PC-9 (cell line): ENCODE data around the gene CD247. TPM values are rescaled to one million over a fixed set of nuclear protein-coding genes. Genes with fewer than 3 reads are reported as not detected.

Experiments
- BruUV-seq: library from RNA; stranded (reverse); fragments of 400-500 nt; replicated peaks from 2 replicates; lab custom pipeline; 2021; lab: Mats Ljungman, UMichigan
- CTCF ChIA-PET: fragments of 300-600 bp; sonication (Branson Sonifier 250); formaldehyde crosslinking; loops from one replicate; lab custom pipeline; 2022; ENCODE audit warnings: antibody characterized with exemption; lab: Charles Lee
- POLR2A ChIA-PET: fragments of 300-600 bp; sonication (Branson Sonifier 250); formaldehyde crosslinking; loops from one replicate; lab custom pipeline; 2022; ENCODE audit warnings: antibody characterized with exemption; ENCODE audit not compliant: unreplicated experiment; lab: Charles Lee
- DNase-seq, 2 experiments: peaks; one replicate each; pipeline versions ENCODE4 v3.0.0 to v3.0.0-alpha.2; 2015 to 2022; ENCODE audit warnings: mixed read lengths in 1 of 2
- H2AFZ ChIP-seq: fragments of 200-600 bp; sonication (generic); 2 replicates; pipeline ENCODE4 v1.8.1; 2017; ENCODE audit warnings: antibody characterized with exemption
- H3F3A ChIP-seq: fragments of 200-600 bp; sonication (generic); 2 replicates; pipeline ENCODE4 v1.8.1; 2017; ENCODE audit warnings: antibody characterized with exemption, mild to moderate bottlenecking, low read depth; ENCODE audit not compliant: insufficient read depth
- H3K27ac ChIP-seq: fragments of 200-600 bp; sonication (generic); 2 replicates; pipeline ENCODE4 v1.6.1; 2016; ENCODE audit warnings: mixed run types
- H3K27me3 ChIP-seq: fragments of 200-600 bp; sonication (generic); 2 replicates; pipeline ENCODE4 v1.6.1; 2016; ENCODE audit warnings: low read depth, mixed run types; ENCODE audit not compliant: insufficient read depth
- H3K36me3 ChIP-seq: fragments of 200-600 bp; sonication (generic); 2 replicates; pipeline ENCODE4 v1.6.1; 2016; ENCODE audit warnings: low read depth, mixed run types
- H3K4me1 ChIP-seq: fragments of 200-600 bp; sonication (generic); replicated peaks from 2 replicates; pipeline ENCODE4 v1.6.1; 2016; ENCODE audit warnings: mixed run types; ENCODE audit not compliant: insufficient read depth
- H3K4me2 ChIP-seq: fragments of 200-600 bp; sonication (generic); 2 replicates; pipeline ENCODE4 v1.6.1; 2017; ENCODE audit warnings: mixed run types
- H3K4me3 ChIP-seq: fragments of 200-600 bp; sonication (generic); 2 replicates; pipeline ENCODE4 v1.6.1; 2016; ENCODE audit warnings: mixed run types
- H3K79me2 ChIP-seq: fragments of 200-600 bp; sonication (generic); 2 replicates; pipeline ENCODE4 v1.6.1; 2017; ENCODE audit warnings: low read depth, mixed run types
- H3K9me2 ChIP-seq: fragments of 200-600 bp; sonication (generic); 2 replicates; pipeline ENCODE4 v1.8.1; 2017; ENCODE audit warnings: mild to moderate bottlenecking; ENCODE audit not compliant: insufficient read depth
- H3K9me3 ChIP-seq: fragments of 200-600 bp; sonication (generic); 2 replicates; pipeline ENCODE4 v1.8.1; 2016; ENCODE audit warnings: low read depth; ENCODE audit not compliant: insufficient read depth
- H4K20me1 ChIP-seq: fragments of 200-600 bp; sonication (generic); 2 replicates; pipeline ENCODE4 v1.8.1; 2017; ENCODE audit not compliant: insufficient read depth
- EZH2 ChIP-seq: fragments of 200-600 bp; sonication (generic); IDR thresholded peaks from 2 replicates; pipeline ENCODE4 v1.8.0; 2017; ENCODE audit warnings: antibody characterized with exemption, low read depth
- intact Hi-C: fragments of 100-400 bp; cut with micrococcal nuclease; formaldehyde crosslinking; loops from one replicate; pipeline ENCODE4 v1.10.0; 2022; ENCODE audit not compliant: unreplicated experiment
- total RNA-seq: library from RNA; stranded (reverse); gene quantifications from 2 replicates; pipeline ENCODE4 v1.2.3, GENCODE V29; 2021
- TF ChIP-seq, protein P1 (sequence below): fragments of 200-600 bp; sonication (generic); conservative IDR thresholded peaks from 2 replicates; pipeline ENCODE4 v1.6.1; 2017; ENCODE audit warnings: mixed run types, antibody characterized with exemption, mild to moderate bottlenecking, moderate library complexity

The CD247 gene
- total RNA-seq, 1 experiment from 2014 or later, result not detected

DNA sequence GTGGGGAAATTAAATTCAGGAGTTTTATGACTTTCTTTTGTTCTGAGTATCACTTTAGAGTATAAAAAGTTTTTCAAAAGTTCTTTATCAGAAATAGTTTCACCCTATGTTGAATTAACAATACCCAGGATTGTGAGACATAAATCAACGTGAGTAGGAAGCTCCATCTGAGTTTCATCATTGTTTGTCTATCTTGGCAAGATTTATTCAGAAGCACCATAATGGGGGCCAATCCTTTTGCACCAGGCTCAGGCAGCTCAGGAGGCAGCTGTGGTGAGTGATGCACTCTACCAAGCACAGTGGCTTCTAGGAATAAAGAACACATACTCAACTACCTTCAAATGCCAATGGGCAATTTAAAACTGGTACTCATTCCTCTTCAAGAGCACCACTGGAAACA, 23.3 kb upstream of the CD247 start:
- CTCF ChIA-PET, result no interaction called here
- no peak overlapping the region for H3K4me3 ChIP-seq
- no peaks in the 10 kb centered on the region for H3K36me3 ChIP-seq
- no peaks in the 10 kb centered on the region; the same call in 1 of the 2 replicates for H3F3A ChIP-seq
- no peaks in the 10 kb centered on the region for H3K79me2 ChIP-seq
- POLR2A ChIA-PET, result no interaction called here
- no peak overlapping the region for H3K4me2 ChIP-seq
- H4K20me1 ChIP-seq, result no peaks in the 10 kb centered on the region
- H3K27ac ChIP-seq, result no peak overlapping the region
- intact Hi-C loops, result no loop called here
- DNase-seq, result no peak
- no peaks in the 10 kb centered on the region for H3K27me3 ChIP-seq
- H2AFZ ChIP-seq, result no peak overlapping the region
- peaks cover 9% of the 10 kb centered on the region for H3K4me1 ChIP-seq
- H3K9me2 ChIP-seq, result no peaks in the 10 kb centered on the region
- no TSS peak for BruUV-seq
- TF ChIP-seq, protein P1, sequence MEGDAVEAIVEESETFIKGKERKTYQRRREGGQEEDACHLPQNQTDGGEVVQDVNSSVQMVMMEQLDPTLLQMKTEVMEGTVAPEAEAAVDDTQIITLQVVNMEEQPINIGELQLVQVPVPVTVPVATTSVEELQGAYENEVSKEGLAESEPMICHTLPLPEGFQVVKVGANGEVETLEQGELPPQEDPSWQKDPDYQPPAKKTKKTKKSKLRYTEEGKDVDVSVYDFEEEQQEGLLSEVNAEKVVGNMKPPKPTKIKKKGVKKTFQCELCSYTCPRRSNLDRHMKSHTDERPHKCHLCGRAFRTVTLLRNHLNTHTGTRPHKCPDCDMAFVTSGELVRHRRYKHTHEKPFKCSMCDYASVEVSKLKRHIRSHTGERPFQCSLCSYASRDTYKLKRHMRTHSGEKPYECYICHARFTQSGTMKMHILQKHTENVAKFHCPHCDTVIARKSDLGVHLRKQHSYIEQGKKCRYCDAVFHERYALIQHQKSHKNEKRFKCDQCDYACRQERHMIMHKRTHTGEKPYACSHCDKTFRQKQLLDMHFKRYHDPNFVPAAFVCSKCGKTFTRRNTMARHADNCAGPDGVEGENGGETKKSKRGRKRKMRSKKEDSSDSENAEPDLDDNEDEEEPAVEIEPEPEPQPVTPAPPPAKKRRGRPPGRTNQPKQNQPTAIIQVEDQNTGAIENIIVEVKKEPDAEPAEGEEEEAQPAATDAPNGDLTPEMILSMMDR, result no peak
- TF ChIP-seq EZH2, result no peak
- no peaks in the 10 kb centered on the region for H3K9me3 ChIP-seq

DNA sequence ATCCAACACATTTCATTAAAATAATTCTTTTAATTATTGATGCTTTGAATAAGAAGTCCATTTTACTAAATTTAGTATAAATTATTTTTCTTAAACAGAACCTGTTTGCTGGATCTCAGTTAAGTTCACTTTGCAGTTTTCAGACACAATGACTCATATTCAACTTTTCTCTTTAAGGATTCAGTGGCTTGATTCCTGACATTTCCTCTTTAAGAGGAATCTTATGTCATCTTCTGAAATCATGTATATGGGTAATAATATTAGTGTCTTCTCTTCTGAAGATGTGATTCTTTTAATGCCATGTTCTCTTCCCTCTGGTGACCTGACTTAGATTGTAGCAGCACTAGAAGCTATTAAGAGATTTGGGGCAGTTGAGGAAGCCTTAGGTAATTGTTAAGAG, 22.7 kb upstream of the CD247 start:
- BruUV-seq, result no TSS peak
- DNase-seq, result no peak
- no peaks in the 10 kb centered on the region for H3K9me3 ChIP-seq
- peaks cover 9% of the 10 kb centered on the region for H3K4me1 ChIP-seq
- H3K79me2 ChIP-seq, result no peaks in the 10 kb centered on the region
- TF ChIP-seq, protein P1, result no peak
- no peak for TF ChIP-seq EZH2
- ChIA-PET CTCF (interaction anchor here (0.7 kb wide), 1 partner anchor 8 kb away, joined by 3 read pairs; no protein-coding TSS in a partner anchor), POLR2A (no interaction called here)
- no peaks in the 10 kb centered on the region for H3K27me3 ChIP-seq
- intact Hi-C loops, result no loop called here
- no peaks in the 10 kb centered on the region; the same call in 1 of the 2 replicates for H3F3A ChIP-seq
- H3K4me3 ChIP-seq, result no peak overlapping the region
- H3K27ac ChIP-seq, result no peak overlapping the region
- no peak overlapping the region for H2AFZ ChIP-seq
- H3K4me2 ChIP-seq, result no peak overlapping the region
- no peaks in the 10 kb centered on the region for H4K20me1 ChIP-seq
- H3K9me2 ChIP-seq, result no peaks in the 10 kb centered on the region
- H3K36me3 ChIP-seq, result no peaks in the 10 kb centered on the region

DNA sequence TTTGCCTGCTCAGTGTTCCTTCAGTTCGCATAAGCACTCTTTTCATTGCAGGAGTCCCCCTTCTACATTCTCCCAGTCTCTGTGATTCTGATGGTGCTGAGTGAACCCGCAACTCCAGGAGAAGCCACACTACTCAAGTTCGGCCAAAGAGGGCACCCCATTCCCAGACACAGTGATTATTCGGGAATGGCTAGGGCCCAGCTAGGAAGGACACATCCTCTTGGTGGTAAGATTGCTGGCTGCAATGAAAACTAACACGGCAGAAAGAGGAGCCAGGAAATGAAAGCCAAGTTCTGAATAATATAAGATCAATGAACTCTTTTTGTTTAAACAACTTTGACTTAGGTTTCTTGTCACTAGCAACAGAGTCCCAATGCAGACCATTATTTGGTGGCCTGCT, 20.3 kb upstream of the CD247 start:
- no peaks in the 10 kb centered on the region for H3K36me3 ChIP-seq
- no peak overlapping the region for H3K27ac ChIP-seq
- intact Hi-C loops, result no loop called here
- no peaks in the 10 kb centered on the region for H3K79me2 ChIP-seq
- no peaks in the 10 kb centered on the region for H3K9me3 ChIP-seq
- H3F3A ChIP-seq, result no peaks in the 10 kb centered on the region; the same call in 1 of the 2 replicates
- no peaks in the 10 kb centered on the region for H3K27me3 ChIP-seq
- H2AFZ ChIP-seq, result no peak overlapping the region
- ChIA-PET CTCF (no interaction called here), POLR2A (no interaction called here)
- no peak overlapping the region for H3K4me2 ChIP-seq
- H3K4me1 ChIP-seq, result no peaks in the 10 kb centered on the region
- no peak for DNase-seq
- TF ChIP-seq EZH2, result no peak
- TF ChIP-seq, protein P1, result no peak
- H3K4me3 ChIP-seq, result no peak overlapping the region
- no peaks in the 10 kb centered on the region for H3K9me2 ChIP-seq
- H4K20me1 ChIP-seq, result no peaks in the 10 kb centered on the region
- BruUV-seq, result no TSS peak
